ENCODE measurements around the gene ST6GALNAC6.
"Not testable (repeated sequence)": the region's sequence is repeated elsewhere in the genome, so short reads cannot be mapped to it uniquely, and the experiment has no call there.

The ST6GALNAC6 gene

DNA sequence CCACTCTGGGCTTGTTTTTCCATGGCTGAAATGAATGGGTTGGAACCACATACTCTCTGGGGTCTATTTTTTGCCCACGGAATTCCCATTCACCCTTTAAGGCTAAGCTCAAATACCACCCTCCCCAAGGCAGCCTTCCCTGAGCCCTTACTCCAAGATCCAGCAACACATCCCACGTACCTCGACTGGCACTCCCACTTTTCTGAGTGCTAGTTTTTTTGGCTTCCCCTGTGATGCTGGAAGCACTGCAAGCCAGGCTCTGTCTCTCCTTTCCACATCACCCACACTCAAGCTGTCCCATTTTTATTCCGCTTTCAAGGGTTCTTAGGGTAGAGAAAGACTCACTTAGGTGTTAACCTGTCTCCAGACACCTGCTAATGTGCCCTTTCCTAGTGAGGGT is 6.0 kb downstream of the ST6GALNAC6 start:
- no peak for DNase-seq

DNA sequence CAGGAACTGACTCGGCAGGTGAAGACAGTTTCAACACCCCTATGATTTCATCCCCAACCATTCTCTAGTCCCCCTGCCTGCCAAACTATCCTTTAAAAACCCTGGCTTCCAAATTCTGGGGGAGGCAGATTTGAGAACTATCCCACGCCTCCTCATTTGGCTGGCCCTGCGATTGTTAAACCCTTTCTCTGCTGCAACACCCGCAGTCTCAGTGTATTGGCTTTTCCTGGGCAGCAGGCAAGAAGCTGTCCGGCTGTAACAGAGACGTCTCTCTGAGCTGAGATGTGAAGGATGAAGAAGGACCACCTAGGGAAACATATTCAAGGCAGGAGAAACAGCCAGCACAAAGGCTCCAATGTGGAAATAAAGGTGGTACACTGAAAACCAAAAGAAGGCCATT is 6.6 kb downstream of the ST6GALNAC6 start:
- no peak for DNase-seq

DNA sequence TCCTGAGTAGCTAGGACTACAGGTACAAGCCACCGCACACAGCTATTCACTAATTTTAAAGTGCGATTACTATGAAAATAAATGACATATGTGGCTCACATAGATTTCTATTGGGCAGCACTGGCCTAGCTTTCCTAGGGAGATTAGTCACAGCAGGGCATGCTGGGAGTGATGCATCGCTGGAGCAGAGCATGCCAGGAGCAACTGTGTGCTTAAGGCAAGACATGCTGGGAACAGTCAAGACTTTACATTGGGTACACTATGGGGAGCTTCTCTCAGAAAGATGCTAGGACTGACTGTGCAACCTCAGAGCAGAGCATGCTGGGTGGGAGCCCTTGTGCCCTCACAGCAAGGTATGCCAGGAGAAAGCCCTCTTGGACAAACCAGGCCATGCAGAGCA is 9.3 kb downstream of the ST6GALNAC6 start:
- DNase-seq: no peak

DNA sequence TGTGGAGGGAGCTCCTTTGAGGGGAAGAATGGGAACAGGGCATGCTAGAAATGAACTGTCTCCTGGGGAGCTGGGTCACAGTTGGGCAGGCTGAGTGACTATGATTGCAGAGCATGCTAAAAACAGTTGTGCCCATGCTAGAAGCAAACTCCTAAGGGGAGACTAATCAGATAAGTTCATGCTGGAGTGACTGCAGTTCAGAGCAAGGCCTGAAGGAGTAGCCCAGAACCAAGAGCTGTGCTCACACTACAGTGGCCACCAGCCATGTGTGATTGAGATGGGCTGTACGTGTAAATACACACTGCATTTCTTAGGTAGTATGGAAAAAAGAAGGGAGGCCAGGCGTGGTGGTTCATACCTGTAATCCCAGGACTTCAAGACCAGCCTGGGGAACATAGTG is 11.6 kb downstream of the ST6GALNAC6 start:
- DNase-seq: no peak

DNA sequence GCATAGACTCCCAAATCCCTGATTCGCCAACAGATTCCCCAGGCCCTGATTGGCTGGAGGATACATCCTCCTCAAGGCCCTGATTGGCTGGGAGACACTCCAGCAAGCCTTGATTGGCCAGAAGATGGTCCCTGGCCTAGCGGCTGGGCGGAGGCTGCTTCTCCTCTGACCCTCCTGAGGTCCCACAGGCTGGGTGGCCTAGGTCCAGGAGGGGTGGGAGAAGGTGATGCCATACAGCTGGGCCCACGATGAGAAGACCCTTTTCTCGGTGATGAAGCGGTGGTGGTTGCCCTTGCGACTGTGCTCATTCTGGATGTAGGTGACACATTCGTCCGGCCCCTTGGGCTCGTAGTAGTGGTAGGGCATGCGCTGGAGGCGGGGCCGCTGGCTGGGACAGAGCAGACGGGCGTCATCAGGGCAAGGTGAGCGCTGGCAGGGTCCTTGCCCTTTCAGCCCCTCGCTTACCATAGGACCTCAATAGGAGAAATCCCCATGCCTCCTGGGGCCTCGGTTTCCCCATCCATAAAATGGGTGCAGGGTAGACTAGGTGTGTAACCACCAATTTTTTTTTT is 12.9 kb downstream of the ST6GALNAC6 start:
- DNase-seq: no peak

DNA sequence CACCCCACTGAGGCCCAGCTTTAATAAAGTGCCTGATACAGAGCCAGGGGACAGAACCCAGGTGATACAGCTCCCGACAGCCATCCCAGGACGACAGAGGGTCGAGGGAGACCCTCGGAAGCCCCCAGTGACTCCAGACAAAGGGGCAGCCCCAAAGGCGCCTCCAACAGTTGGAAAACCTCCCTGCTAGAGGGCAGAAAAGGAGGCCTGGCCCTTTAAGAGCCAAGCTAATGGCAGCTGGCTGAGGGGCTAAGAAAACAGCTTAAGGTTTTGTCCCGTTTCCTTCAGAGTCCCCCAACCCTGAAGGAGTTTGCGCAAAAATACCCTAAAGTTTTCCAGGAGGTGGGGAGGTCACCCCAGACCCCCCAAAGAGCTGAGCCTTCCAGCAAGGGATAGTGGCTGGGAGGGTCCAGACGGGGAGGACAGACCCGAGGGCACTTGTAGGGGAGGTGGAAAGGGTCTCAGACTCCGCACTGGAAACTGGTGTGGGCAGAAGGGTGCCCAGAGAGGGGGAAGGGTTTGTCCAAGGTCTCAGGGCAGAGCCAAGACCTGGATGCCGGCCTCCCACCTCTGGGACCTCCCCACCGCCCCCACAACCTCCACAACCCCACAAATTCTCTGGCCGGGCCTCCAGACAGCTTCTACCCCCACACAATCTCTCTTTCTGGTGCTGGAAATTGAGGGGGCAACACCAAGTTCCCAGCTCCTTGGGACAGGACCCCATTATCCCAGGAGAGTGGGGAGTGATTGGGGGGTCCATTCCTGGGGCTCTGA is 13.7 kb downstream of the ST6GALNAC6 start:
- no peak for DNase-seq

DNA sequence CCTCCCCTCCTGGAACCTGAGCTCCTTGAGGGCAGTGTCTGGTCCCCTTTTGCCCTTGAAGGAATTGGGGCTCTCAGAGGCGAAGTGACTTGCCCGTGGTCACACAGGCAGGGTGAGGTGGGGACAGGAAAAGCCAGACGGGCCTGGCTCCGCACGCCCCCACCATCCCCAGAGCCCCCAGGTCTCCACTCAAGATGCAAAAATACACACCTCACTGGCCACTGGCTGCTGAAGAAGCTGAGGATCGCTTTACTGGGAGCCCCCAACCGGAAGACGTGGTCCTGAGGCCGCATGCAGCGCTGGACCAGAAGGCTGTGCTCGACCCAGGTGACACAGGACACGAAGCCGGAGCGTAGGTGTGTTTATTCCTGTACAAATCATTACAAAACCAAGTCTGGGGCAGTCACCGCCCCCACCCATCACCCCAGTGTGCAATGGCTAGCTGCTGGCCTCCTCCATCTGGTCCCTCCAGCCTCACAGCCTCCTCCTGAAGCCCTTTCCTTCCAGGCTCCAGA is 14.4 kb downstream of the ST6GALNAC6 start:
- no peak for DNase-seq

DNA sequence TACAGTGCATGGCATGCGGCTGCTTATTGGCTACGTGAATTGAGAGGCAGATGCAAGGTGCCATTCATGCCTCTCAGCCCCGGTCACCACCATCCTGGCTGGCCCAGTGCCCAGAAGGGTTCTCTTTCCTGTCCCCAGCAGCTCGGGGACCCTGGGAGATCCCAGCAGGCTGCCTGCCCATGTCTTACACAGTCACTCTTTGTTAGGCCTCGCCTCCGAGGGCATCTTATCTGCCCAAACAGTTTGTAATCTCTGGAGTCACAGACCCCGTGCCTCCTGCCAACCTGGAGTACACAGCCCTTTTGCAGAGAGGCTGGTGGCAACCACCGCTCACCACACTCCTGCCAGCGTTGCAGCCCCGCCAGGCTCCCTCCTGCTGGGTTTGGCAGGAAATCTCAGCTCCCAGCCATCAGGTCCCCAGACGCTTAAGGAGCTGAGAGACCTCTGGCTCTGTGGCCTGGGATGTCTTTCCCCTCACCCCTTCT is 14.9 kb downstream of the ST6GALNAC6 start:
- no peak for DNase-seq

DNA sequence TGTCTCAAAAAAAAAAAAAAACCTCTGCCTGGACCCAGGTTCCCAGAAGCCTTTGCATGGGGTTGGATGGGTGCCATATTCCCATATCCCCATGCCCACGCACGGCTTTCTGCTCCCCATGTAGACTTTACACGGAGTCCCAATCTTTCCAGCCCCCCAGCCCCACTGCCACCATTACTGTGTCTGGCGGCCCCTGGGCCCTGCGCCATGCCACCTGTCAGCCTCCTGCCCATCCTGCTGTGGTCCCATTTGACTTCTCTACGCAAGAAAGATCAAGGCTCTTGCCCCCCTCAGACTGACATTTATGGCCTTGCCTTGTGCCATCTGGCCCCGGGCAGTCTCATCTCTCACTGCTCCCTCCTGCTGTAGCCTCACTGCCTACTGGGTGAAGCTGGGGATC is 15.4 kb downstream of the ST6GALNAC6 start:
- no peak for DNase-seq

DNA sequence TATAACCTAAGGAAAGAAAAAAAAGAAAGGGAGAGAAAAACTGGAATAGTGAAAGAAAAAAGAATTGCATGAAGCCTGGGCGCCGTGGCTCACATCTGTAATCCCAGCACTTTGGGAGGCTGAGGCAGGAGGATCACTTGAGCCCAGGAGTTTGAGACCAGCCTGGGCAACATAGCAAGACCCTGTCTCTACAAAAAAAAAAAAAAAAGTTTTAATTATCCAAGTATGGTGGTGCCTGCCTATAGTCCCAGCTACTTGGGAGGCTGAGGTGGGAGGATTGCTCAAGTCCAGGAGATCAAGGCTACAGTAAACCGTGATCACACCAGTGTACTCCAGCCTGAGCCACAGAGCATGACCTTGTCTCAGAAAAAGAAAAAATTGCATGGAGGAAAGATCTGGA is 17.7 kb downstream of the ST6GALNAC6 start:
- DNase-seq: not testable (repeated sequence)

DNA sequence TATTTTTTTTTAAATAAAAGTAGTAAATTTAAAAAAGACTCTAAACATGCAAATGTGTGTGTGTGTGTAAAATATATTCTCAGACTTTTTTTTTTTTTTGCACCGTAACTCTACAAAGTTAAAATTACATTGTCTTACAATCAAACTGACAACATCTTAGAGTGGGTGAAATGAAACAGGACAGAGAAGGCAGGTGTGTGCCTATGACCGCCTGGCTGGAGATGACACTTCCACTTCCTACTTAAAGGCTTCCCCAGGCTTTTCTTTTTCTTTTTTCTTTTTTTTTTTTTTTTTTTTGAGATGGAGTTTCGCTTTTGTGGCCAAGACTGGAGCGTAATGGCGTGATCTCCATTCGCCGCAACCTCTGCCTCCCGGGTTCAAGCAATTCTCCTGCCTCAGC is 19.3 kb downstream of the ST6GALNAC6 start:
- no peak for DNase-seq

DNA sequence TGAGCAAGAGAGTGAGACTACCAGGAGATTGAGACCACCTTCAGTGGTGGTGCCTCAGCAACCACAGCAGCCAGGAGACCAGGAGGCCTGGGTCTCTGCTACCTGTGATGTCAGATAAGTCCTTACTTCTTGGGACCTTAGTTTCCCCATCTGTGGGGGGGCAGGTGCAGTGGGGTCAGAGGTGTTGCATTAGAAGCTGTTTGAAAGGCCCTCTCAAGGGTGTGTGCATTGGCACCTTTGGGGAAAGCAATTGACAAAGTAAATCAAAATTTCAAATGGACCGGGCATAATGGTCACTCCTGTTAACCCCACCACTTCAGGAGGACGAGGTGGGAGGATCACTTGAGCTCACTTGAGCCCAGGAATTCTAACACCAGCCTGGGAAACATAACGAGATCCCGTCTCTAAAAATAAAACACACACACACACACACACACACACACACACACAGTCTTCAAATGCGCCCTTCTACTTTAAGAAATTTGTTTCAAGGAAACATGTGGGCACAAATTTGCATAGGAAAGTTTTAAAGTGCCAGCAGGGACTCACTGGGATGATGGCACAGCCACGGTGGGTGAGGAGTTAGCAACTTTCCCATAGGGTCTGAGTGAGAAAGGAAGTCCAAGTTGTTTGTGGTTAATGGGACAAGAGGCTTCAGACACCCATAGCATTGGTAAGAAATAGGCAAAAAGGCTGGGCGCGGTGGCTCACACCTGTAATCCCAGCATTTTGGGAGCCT is 20.6 kb downstream of the ST6GALNAC6 start:
- DNase-seq: no peak

DNA sequence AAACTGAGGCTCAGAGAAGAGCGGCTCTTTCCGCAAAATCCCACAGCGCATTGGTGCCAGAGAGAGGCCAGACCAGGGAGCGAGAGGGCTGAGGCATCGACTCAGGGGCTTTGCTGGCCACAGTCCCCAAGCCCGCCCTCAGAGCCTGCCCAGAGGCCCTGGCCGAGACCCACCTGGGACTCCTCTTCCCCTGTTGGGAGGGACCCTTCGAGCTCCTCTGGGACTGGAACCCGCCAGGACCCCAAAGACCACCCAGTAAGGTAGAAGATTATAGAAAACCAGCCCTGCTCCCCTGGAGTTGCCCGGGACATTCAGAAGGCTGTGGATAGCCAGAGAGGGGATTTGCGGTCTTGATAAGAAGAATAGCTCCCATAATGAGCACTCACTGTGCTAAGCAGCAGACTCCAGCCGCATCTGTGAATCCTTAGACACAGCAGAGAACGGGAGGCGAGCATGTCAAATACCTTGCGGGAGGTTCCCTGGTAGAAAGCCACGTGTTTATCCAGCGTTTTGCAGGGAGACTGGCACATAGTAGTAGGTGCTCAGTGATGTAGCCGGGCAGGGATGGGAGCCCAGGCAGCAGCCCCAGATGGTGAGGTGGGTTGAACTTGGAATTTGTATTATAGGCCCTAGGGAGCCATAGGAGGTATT is 21.3 kb downstream of the ST6GALNAC6 start:
- DNase-seq: no peak

DNA sequence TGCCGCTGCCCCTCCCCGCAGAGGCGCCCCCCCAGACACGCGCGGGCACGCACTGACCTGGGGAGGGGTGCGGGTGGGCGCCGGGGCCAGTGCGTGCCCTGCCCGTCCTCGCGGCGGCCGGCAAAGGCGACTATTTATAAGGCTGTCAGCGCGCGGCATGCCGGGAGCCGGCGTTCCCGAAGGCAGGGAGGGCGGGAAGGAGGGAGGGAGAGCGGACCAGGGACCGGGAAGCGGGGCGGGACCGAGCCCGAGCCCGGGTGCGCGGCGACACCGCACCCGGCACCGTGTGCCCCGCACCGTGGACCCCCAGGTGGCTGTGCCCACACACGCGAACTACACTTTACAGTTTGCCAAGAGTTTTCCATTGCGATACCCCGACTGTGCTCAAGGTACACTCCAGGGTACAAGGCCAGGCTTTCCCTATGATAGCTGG is 21.8 kb downstream of the ST6GALNAC6 start, which contains the start of gene AK1:
Gene AK1 (minus strand): TSS at position 110 of the 433 bp plus-strand sequence. CDS start 3,058 bp downstream, outside the sequence.
- peak; percentile 19 to 63 (median 44) for DNase-seq

DNA sequence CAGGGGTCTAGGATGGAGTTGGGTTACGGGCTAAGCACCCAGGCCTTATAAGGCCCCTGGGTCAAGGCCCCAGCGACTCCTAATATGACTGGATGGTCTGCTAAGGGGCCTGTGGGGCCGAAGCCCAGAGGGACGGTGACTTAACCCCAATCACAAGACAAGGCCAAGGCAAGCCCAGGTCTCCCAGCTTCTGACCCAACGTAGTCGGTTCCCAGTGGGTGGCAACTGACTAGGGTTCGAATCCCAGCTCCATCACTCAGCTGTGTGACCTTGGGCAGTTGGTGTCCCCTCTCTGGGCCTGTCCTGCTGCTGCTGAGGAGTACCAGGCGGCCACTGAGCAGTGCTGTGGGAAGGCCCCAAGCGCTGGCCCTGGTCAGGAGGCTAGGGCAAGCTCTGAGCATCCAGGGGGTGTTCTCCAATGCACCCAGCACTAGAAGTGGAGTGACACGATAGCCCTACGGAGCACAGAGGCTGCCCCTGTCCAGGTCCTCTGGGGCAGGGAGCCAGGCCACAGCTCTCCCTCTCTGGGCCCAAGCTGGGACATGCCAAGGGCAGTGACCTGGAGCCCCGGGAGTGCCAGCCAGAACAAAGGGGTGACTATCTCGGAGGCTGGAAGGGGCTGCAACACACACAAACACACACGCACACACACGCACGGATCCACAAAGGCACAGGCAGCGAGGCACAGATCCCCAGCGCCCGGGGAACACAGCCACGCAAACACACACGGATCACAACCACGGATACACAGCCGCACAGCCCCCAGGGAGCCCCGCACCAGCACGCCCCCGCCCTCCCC is 22.4 kb downstream of the ST6GALNAC6 start:
- peak in 1 of 4 experiments; percentile 1 for DNase-seq

DNA sequence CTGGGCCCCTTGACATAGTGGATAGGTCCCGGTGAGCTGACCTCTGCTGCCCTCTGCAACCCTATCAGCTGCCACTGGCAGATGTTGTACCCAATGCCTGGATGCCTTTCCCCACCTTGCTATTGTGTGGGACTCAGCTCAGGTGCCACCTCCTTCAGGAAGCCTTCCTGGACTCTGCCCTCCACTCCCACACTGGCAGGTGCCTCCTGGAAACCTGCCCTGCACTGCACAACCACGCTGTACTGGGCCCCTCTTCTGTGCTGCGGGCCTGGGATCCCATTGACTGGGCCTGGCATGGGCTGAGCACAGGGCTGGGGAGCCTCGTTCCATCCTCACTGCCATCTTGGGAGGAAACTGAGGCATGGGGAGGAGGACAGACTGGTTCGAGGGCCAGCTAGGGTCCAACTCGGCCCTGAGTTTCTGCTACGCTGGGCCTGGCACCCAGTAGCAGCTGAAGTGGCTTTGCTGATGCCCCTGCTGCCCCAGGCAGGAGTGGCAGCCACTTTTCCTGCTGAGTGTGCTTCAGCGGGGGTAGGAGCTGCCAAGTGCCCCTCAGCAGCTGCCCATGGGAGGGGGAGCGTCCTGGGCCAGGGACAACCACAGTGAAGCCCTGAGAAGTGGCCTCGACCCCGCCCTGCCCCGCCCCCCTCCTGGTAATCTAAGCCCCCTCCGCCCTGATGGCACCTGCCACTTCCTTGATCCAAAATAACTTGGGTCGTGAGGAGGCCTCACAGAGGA is 23.2 kb downstream of the ST6GALNAC6 start:
- DNase-seq: peak in 1 of 4 experiments; percentile 2

DNA sequence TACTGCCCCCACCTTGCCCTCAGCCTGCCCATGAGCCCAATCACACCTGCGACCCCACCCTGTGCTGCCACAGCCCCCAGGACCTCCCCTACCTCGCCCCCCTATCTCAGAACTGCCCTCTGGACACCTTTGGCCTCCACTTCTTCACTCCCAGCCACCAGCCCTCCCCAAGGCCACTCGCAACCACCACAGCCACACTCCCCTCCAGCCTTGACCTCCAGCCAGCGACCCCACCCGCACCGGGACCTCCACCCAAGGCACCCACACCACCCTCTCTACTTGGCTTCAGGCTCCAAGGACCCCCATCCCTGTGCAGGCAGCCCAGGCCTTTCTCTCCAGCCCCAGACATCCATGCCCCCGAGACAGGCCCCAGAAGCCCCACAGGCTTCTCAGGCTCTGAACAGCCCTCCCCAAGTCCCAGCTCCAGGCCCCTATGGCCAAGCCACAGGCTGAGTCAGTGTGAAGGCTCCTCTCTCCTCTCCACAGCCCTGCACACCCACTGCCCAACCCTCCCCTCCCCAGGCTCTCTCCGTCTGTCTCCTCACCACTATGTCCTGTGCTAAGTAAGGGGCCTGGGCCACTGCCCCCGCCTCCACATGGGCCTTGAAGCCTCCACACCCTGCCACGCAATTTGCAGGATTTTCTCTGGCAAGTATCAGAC is 24.0 kb downstream of the ST6GALNAC6 start:
- DNase-seq: no peak

DNA sequence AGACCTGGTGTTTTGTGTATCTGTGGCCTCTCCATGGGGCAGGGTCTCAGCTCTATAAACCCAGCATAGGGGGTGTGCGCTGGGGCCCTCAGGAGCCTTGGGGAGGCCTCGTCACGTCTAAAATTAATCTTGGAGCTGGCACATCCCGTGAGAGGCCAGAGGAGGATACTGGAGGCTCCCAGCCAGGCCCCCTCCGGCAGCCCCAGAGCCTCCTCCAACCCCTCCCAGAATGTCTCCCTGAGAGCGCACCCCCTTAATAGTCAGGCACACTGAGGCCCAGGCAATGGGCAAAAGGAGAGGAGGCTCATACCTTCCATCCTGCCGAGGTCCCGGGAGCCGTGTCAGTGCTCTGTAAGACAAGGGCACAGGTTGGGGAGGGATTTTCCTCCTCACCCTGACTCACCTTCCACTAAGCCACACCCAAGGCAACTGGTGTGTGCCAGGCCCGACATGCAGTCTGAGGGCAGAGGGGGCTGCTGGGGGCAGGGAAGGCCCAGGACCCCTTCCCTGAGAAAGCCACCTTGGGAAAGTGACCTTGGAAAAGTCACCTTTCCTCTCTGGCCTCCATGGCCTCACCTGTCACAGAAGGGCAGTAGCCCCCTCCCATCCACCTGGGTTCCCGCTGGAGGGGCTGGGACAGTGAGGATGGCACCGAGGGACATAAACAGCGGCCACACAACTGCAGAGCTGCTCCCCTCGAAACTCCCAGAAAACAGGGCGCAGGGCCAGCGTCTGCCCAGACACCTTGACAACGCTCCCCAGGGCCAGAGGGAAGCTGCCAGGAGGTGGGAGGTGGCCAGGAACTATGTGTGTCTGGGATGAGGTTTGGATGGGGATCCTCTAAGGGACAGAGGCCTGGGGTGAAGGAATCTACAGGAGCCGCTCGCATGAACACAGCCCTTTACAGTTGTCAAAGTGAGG is 24.8 kb downstream of the ST6GALNAC6 start:
- DNase-seq: no peak

DNA sequence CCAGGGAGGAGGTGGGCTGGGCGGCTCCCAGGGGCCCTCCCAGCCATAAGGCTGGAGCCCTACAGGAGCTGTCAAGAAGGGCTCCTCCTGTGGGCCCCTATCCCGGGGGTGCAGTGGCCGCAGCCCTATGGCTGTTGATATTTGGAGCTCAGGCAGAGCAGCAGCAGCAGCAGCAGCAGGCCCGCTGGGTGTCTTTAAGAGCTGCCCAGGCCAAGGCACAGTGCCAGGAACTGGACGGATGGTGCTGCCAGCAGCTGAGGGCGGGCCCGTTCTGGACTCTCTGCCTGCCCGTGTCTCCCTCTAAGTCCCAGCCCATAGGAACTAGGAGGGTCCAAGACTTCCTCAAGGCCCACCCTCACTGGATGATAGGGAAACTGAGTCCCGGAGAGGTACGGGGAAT is 25.5 kb downstream of the ST6GALNAC6 start:
- DNase-seq: no peak

Data from suppressor macrophage (primary cell).